ENCODE measurements around the gene CCDC181. TPM values are rescaled to one million over a fixed set of nuclear protein-coding genes. Genes with fewer than 3 reads are reported as not detected.

Gene CCDC181
- total RNA-seq = under 1 TPM; 0.16 to 0.43 (median 0.16) TPM

- peak; percentile 36 for DNase-seq
- Mint-ChIP-seq H3K4me3 (peak within 1 kb of the TSS; percentile 86), H3K27me3 (ENCODE audit: low read depth) (peaks cover 79% of the 10 kb centered on the region), H3K36me3 (ENCODE audit: insufficient read depth) (no peaks in the 10 kb centered on the region), H3K4me1 (ENCODE audit: low read depth) (peaks cover 5% of the 10 kb centered on the region), H3K9me3 (peaks cover 4% of the 10 kb centered on the region)
- ATAC-seq = peak; percentile 95 to 99
Observed at GRCh38 chr1:169427081-169427641, at the start of gene CCDC181. TSS of gene CCDC181 (minus strand) at chr1:169427474. CDS start at chr1:169424927, 2,547 bp downstream.

- DNase-seq (no peak), ATAC-seq (no peak)
- Mint-ChIP-seq H3K36me3 (ENCODE audit: insufficient read depth) (peaks cover 5% of the 10 kb centered on the region), H3K4me3 (no peak overlapping the region), H3K9me3 (no peaks in the 10 kb centered on the region), H3K4me1 (ENCODE audit: low read depth) (peaks cover 2% of the 10 kb centered on the region), H3K27me3 (ENCODE audit: low read depth) (no peaks in the 10 kb centered on the region)
Observed at GRCh38 chr1:169475806-169476387, 48.6 kb upstream of the CCDC181 start.

- no peaks in the 10 kb centered on the region for H3K27me3 Mint-ChIP-seq (ENCODE audit: low read depth)
- H3K9me3 Mint-ChIP-seq = no peaks in the 10 kb centered on the region
- H3K4me1 Mint-ChIP-seq (ENCODE audit: low read depth) = peaks cover 2% of the 10 kb centered on the region
- H3K36me3 Mint-ChIP-seq (ENCODE audit: insufficient read depth) = peaks cover 7% of the 10 kb centered on the region
- no peak overlapping the region for H3K4me3 Mint-ChIP-seq
- ATAC-seq = no peak
- DNase-seq = no peak
Observed at GRCh38 chr1:169474302-169474995, 47.2 kb upstream of the CCDC181 start.

- peaks cover 7% of the 10 kb centered on the region for H3K36me3 Mint-ChIP-seq (ENCODE audit: insufficient read depth)
- H3K4me3 Mint-ChIP-seq = no peak overlapping the region
- H3K27me3 Mint-ChIP-seq (ENCODE audit: low read depth) = no peaks in the 10 kb centered on the region
- H3K4me1 Mint-ChIP-seq (ENCODE audit: low read depth) = peaks cover 2% of the 10 kb centered on the region
- no peaks in the 10 kb centered on the region for H3K9me3 Mint-ChIP-seq
- ATAC-seq = no peak
- DNase-seq = no peak
Observed at GRCh38 chr1:169473347-169473746, 46.1 kb upstream of the CCDC181 start.

GRCh38 chr1:169472738-169473137 lies 45.5 kb upstream of the CCDC181 start:
- Mint-ChIP-seq H3K4me3 (no peak overlapping the region), H3K36me3 (ENCODE audit: insufficient read depth) (peaks cover 7% of the 10 kb centered on the region), H3K27me3 (ENCODE audit: low read depth) (no peaks in the 10 kb centered on the region), H3K4me1 (ENCODE audit: low read depth) (peaks cover 2% of the 10 kb centered on the region), H3K9me3 (no peaks in the 10 kb centered on the region)
- ATAC-seq (no peak), DNase-seq (no peak)

GRCh38 chr1:169468982-169469381 lies 41.7 kb upstream of the CCDC181 start:
- H3K36me3 Mint-ChIP-seq (ENCODE audit: insufficient read depth) = peaks cover 7% of the 10 kb centered on the region
- H3K4me3 Mint-ChIP-seq = no peak overlapping the region
- ATAC-seq (no peak), DNase-seq (no peak)
- H3K9me3 Mint-ChIP-seq = no peaks in the 10 kb centered on the region
- peaks cover 2% of the 10 kb centered on the region for H3K4me1 Mint-ChIP-seq (ENCODE audit: low read depth)
- no peaks in the 10 kb centered on the region for H3K27me3 Mint-ChIP-seq (ENCODE audit: low read depth)

- ATAC-seq (no peak), DNase-seq (peak; percentile 13)
- H3K27me3 Mint-ChIP-seq (ENCODE audit: low read depth) = no peaks in the 10 kb centered on the region
- H3K36me3 Mint-ChIP-seq (ENCODE audit: insufficient read depth) = peaks cover 5% of the 10 kb centered on the region
- H3K4me3 Mint-ChIP-seq = no peak overlapping the region
- no peaks in the 10 kb centered on the region for H3K4me1 Mint-ChIP-seq (ENCODE audit: low read depth)
- H3K9me3 Mint-ChIP-seq = no peaks in the 10 kb centered on the region
Observed at GRCh38 chr1:169466259-169467230, 39.3 kb upstream of the CCDC181 start.

- no peak for DNase-seq
- Mint-ChIP-seq H3K36me3 (ENCODE audit: insufficient read depth) (peaks cover 5% of the 10 kb centered on the region), H3K27me3 (ENCODE audit: low read depth) (peaks cover 10% of the 10 kb centered on the region), H3K4me3 (no peak overlapping the region), H3K9me3 (no peaks in the 10 kb centered on the region), H3K4me1 (ENCODE audit: low read depth) (peaks cover 7% of the 10 kb centered on the region)
- no peak for ATAC-seq
Observed at GRCh38 chr1:169465281-169465680, 38.0 kb upstream of the CCDC181 start.

- Mint-ChIP-seq H3K4me1 (ENCODE audit: low read depth) (peaks cover 11% of the 10 kb centered on the region), H3K4me3 (no peak overlapping the region), H3K36me3 (ENCODE audit: insufficient read depth) (peaks cover 3% of the 10 kb centered on the region), H3K9me3 (peaks cover under 1% of the 10 kb centered on the region), H3K27me3 (ENCODE audit: low read depth) (peaks cover 15% of the 10 kb centered on the region)
- DNase-seq = no peak
- no peak for ATAC-seq
Observed at GRCh38 chr1:169462385-169462784, 35.1 kb upstream of the CCDC181 start.

- peaks cover 11% of the 10 kb centered on the region for H3K4me1 Mint-ChIP-seq (ENCODE audit: low read depth)
- ATAC-seq (peak in 1 of 2 donors; percentile 32), DNase-seq (no peak)
- peaks cover 6% of the 10 kb centered on the region for H3K36me3 Mint-ChIP-seq (ENCODE audit: insufficient read depth)
- no peak overlapping the region for H3K4me3 Mint-ChIP-seq
- H3K27me3 Mint-ChIP-seq (ENCODE audit: low read depth) = peaks cover 15% of the 10 kb centered on the region
- H3K9me3 Mint-ChIP-seq = peaks cover 8% of the 10 kb centered on the region
Observed at GRCh38 chr1:169461390-169462000, 34.2 kb upstream of the CCDC181 start.

- Mint-ChIP-seq H3K36me3 (ENCODE audit: insufficient read depth) (peaks cover 6% of the 10 kb centered on the region), H3K9me3 (peaks cover 8% of the 10 kb centered on the region), H3K4me3 (peak overlapping the region; percentile 50), H3K4me1 (ENCODE audit: low read depth) (peaks cover 13% of the 10 kb centered on the region), H3K27me3 (ENCODE audit: low read depth) (peaks cover 15% of the 10 kb centered on the region)
- DNase-seq (no peak), ATAC-seq (peak in 1 of 2 donors; percentile 43)
Observed at GRCh38 chr1:169460191-169460833, 33.0 kb upstream of the CCDC181 start.

GRCh38 chr1:169457443-169457842 lies 30.2 kb upstream of the CCDC181 start:
- H3K36me3 Mint-ChIP-seq (ENCODE audit: insufficient read depth) = peaks cover 6% of the 10 kb centered on the region
- peaks cover 13% of the 10 kb centered on the region for H3K4me1 Mint-ChIP-seq (ENCODE audit: low read depth)
- H3K4me3 Mint-ChIP-seq = no peak overlapping the region
- ATAC-seq = no peak
- H3K27me3 Mint-ChIP-seq (ENCODE audit: low read depth) = peaks cover 15% of the 10 kb centered on the region
- no peak for DNase-seq
- H3K9me3 Mint-ChIP-seq = peaks cover 8% of the 10 kb centered on the region

GRCh38 chr1:169456029-169456428 lies 28.8 kb upstream of the CCDC181 start:
- Mint-ChIP-seq H3K4me3 (no peak overlapping the region), H3K36me3 (ENCODE audit: insufficient read depth) (peaks cover 6% of the 10 kb centered on the region), H3K4me1 (ENCODE audit: low read depth) (peaks cover 9% of the 10 kb centered on the region), H3K9me3 (peaks cover 8% of the 10 kb centered on the region), H3K27me3 (ENCODE audit: low read depth) (peaks cover 14% of the 10 kb centered on the region)
- ATAC-seq (no peak), DNase-seq (no peak)

All from activated T-cell treated with anti-CD3 and anti-CD28 coated beads, Interleukin-2, amount 50 U/mL, for 4 hours (primary cell).